Activated gamma-delta T cell (primary cell): ENCODE results near the gene AFAP1.

ENCODE experiments used
- DNase-seq: peaks from one replicate; lab custom pipeline; 2025; lab: John Stamatoyannopoulos, UW

The AFAP1 gene

GRCh38 chr4:7784131-7784870 lies 155.4 kb downstream of the AFAP1 start:
- DNase-seq = no peak

- DNase-seq = no peak
Observed at GRCh38 chr4:7783541-7783940, 156.1 kb downstream of the AFAP1 start.

- DNase-seq = no peak
Observed at GRCh38 chr4:7782783-7783182, 156.9 kb downstream of the AFAP1 start.

DNA sequence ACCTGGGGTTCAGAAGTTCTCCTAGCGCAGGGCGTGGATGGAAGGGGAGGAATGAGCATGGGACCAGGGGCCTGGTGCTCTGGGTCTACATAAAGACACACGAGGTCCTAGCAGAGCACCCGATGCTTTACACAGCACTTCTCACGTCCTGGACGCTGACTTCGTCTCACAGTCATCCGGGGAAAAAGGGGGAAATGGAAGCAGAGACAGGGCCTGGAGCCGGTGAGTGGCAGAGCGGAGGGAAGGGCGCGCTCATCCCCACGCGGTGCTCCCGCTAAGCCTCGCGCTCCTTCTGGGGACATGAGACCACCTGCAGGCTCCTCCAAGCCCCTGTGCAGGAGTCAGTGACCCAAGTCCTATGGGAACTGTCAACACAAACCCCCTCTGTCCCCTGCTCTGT lies 157.7 kb downstream of the AFAP1 start:
- DNase-seq = no peak

GRCh38 chr4:7781366-7781765 lies 158.3 kb downstream of the AFAP1 start:
- no peak for DNase-seq

- no peak for DNase-seq
Observed at GRCh38 chr4:7780751-7781348, 158.8 kb downstream of the AFAP1 start.

DNA sequence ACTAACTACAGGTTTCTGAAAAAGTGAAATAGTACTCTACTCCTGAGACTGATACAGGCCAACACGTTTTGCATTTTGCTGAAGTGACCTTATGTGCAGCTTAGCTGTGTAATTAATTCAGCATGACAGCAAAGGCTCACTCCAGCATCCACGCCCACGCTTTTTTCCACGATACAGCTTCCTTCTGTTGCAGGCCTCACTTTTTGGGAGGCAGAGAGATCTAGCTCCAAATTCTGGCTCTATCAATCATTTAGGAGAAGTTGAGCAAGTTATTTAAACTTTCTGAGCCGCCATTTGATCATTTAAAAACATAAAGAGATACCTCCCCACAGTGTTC lies 160.3 kb downstream of the AFAP1 start:
- DNase-seq = no peak

- DNase-seq = no peak
Observed at GRCh38 chr4:7778510-7779431, 160.9 kb downstream of the AFAP1 start.

DNA sequence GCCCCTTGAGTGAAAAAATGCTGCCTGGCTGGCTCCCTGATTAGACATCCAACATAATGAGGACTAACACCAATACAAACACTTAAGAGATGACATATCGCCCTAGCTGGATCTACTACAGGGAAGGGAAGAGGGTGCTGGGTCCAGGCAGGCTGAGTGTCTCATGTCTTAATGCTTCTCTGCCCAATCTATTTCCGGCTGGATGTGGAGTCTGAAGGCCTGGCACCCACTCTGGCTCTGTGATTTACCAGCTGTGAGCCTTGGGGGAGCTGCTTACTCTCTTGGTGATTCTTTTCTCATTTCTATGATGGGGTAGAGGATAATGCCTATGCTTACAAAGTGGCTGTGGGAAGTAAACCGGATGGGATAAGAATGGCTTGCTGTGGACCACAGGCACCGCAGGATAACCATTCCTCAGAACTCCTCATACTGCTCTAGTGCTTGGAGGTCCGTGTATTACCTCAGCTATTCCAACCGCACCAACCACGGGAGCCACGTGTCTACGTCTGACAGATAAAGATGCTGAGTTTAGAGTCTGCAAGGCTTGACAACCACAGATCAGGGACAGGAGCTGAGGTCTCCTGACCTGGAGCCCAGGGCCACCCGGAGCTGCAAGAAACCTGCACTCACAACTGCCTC lies 161.7 kb downstream of the AFAP1 start:
- DNase-seq = no peak

GRCh38 chr4:7777017-7777710 lies 162.5 kb downstream of the AFAP1 start:
- no peak for DNase-seq

GRCh38 chr4:7775396-7775795 lies 164.3 kb downstream of the AFAP1 start:
- no peak for DNase-seq

- DNase-seq = no peak
Observed at GRCh38 chr4:7774301-7775294, 165.1 kb downstream of the AFAP1 start.

DNA sequence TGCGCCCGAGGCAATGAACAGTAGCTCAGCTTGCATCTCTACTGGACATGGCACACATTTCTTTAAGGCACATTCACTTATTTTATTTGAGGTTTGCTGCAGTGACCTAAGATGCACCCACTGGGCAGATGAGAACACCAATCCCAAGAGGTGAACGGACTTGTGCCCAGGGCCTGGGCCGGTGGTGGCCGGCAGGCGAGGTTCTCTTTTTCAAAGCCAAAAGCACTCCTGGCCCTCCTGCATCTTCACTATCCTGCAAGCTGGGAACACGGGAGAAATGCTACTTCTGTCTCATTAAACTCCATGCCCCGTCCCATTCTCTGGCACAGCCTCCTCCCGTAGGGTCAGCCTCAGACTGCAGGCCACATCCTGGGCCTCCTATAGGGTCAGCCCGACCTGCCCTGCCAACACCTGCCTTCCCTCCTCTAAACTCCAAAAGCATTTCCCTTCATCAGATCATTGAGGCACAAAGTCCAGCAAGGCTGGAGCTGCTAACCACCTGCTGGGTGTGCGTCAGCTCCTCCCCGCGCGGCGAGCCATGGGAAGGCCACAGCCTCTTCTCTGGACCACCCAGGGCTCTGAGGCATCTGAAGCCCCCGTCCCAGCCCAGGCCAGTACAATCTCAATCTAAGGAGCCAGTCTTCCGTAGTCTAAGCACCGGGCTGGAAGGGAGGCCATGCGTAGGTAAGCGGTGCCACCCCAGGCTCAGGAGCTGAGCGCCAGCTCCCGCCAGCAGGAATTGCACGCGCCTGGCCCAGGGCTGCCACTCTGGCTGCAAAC lies 166.1 kb downstream of the AFAP1 start:
- no peak for DNase-seq

GRCh38 chr4:7772711-7773385 lies 166.8 kb downstream of the AFAP1 start:
- no peak for DNase-seq

DNA sequence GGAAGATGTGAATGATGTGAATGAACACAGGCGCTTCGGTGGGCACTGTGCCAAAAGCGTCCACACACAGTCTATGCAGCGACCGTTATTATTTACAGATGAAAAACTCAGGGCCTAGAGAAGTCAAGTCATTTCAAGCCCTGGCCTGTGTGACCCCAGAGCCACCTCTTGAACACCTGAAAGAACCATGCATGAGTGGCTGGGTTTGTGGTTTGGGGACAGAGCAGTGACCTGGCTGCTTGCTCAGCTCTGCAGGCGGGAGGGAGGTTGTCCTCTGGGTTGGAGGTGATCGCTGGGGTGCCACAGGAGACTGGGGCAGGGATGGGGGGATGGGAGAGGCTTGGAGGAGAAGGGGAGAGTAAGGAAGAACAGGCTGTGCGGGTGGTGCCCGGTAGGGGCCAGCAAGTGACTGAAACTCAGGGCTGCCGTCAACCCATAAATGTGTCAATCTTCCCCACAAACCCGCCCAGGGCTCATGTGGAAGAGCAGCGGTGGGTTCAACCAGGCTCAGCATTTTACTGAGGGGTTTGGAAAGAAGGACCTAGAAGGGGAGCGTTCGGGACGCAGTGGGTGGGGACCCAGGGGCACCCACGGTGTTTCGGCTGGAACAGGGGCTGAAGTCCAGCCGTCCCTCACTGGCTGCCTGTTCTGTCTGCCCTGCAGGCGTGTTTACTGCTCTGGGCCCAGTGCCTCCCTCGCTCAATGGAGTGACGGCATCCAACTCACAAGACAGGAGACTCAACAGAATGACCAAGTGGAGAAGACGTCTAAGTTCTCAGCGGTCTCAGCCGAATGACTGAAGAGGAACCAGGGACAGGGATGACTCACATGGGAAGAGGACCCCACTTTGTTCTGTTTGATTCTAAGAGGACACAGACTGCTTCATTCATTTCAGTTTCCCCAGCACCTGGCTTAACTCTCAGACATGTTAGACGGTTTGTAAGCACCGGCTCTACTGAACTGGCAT lies 167.8 kb downstream of the AFAP1 start:
- no peak for DNase-seq

DNA sequence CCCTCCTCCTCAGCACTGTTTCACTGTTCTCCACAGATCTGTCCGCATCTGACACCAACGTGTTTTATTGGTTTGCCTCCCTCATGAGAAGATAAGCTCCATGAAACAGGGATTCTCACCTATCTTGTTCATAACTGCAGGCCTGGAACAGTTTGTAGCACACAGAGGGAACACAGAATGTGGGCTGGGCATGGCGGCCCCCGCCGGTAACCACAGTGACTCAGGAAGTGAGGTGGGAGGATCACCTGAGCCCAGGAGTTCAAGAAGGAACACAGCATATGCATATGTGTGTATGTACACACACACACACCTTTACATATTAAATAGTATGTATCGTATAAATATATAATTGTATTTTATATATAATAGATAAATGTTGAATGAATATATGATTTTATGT lies 168.6 kb downstream of the AFAP1 start:
- no peak for DNase-seq

- no peak for DNase-seq
Observed at GRCh38 chr4:7770224-7771050, 169.2 kb downstream of the AFAP1 start.
